Colon (tissue), 2 donors: ENCODE results near the gene NAP1L4.

Experiments
- FAIRE-seq: peaks from 2 replicates; lab custom pipeline; 2012; peaks lifted over from hg19 to GRCh38; lab: Jason Lieb, UNC
- donor health status: control.
- donor health status: control.

Gene NAP1L4

DNA sequence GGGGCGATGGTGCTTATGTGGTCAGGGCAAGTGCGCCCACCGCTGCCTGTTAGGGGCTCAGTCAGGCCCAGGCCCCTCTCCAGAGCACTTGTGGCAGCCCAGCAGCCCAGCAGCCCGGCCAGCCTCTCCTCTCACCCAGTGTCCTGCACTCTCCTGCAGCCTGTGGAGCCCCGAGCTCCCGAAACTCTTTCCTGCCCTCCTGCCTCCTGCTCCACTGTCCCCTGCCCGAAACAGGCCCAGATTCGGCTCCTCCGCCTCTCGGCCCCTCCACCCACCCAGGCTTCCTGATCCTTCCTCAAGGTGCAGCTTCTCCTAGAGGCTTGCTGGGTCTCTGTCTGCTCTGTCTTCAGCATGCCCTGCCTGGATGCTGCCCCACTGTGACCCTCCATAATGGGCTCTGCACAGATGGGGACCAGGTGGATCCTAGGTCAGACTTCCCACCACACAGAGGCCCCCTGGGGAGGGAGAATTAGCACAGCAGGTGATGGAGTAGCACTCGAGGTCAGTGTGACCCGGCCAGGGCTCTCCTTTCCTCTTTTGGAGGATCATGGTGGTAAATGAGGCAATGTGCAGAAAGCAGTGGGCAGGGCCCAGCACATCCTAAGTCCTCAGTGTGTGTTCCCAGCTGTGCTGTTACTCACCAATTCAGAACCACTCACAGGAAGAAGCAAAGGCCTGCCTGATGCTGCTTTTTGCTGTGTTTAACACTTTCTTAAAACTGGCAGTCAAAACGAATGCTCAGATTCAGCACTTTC, 18.6 kb upstream of the NAP1L4 start:
- no peak for FAIRE-seq

DNA sequence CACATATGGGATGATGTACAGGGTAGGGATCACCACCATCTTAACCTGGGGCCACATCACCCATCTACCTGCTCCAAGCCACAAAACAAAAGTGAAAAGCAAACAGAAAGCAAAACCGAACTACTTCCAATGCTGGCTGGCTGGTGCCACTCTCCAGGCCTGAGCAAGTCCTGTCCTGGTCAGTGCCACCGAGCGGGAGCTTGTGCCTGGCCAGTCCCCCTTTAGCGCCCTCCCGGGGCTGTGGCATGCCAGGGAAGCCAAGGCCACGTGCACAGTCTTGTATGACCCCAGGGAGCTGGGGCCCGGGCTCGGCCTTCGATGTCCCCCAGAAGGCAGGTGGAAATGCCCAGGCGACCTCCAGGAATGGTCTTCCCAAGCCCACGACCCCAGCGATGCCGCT, 17.9 kb upstream of the NAP1L4 start:
- no peak for FAIRE-seq

DNA sequence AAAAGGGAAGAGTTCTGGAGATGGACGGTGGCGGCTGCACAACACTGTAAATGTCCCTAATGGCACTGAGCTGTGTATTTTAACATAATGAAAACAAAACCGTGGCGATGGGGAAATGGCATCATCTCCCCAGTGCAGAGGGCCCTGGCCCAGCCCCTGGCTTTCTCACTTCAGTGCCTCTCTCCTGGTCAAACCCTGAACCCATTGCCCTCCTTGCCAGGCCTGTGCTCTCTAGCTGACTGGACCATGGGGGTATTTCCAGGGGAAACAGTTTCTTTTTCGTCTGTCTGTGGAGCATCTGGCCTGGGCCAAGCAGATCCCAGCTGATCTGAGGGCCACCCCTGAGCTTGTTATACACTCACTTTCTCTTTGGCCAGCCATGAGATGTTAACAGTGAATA, 17.4 kb upstream of the NAP1L4 start:
- FAIRE-seq, result no peak

DNA sequence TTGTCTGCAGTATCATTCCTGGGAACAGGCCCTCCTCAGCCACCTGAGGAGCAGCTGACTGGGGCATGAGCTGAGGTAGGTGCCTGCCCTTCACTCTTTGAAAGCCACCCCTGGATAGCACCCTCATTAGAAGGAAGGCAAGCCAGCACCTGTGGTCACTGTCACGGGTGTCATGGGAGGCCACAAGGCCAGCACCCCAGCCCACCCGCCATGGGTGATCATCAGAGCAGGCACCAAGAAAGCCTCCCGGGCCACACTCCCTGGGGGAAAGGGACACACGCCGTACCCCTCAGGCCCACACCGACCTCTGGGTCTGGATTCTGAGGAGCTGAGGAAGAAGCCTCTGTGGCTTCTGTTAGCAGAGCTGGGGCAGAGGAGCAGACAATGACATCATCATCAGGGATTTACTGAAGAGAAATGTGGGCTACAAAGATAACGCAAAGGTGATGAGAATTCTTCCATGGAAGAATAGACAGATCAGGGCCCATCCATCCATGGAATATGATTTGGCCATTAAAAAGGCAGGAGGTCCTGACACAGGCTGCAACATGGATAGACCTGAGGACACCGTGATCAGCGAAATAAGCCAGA, 16.7 kb upstream of the NAP1L4 start:
- FAIRE-seq, result no peak

DNA sequence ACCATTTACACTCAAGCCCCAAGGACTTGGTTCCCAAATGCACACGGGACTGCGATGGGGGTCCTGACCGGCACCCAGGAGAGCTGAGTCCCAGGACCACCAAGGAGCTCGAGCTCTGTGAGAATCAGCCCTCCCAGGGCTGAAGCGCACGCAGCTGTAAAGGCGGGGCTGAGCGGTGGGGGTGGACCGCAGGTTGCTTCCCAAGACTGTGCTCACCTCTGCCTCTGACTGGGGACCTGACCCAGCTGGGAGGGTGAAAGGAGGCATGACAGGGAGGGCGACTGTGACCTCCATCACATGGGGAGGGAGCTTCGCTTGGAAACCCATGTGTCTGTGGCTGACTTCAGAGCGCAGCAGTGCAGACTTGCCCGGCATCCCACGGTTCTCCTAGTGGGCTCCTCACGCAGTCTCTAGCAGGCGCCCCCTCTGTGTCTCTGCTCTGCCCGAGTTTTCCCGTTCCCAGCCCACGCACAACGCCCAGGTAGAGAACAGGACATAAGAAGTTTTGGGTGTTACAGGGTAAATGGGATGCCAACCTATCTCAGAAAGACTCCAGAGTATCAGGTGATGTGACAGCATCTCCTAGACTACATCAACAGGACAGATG, 15.4 kb upstream of the NAP1L4 start:
- no peak for FAIRE-seq

DNA sequence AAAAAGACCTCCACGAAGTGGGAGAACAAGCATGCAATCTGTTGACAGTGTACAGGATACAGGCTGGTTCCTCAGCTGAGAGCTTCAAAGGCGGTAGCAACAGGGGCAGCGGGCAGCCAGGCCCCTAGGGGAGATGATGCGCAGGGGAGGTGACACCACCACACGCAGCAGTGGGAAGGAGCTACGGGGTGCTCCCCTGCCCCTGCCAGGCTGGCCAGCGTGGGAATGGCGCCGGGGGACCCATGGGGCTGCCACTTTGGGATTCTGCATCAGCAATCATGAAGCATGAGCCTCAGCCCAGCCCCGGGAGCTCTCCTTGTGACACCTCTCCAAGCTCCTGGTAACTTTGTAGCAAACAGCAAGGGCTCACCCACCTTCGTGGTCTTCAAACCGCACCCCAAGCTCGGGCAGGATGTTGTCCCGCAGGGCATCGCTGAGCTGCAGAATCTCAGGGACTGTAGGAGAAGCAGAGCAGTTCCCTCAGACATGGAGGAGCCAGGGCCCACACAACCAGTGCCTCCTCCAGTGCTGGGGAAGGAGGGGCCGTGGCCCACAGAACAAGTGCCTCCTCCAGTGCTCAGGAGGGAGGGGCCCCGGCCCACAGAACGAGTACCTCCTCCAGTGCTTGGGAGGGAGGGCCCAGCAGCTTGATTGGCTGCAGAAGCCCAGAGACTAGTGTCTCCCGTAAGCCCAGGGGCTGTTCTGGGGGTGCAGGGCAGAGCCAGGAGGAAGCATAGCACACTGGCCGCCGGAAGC, 14.6 kb upstream of the NAP1L4 start:
- FAIRE-seq, result no peak

DNA sequence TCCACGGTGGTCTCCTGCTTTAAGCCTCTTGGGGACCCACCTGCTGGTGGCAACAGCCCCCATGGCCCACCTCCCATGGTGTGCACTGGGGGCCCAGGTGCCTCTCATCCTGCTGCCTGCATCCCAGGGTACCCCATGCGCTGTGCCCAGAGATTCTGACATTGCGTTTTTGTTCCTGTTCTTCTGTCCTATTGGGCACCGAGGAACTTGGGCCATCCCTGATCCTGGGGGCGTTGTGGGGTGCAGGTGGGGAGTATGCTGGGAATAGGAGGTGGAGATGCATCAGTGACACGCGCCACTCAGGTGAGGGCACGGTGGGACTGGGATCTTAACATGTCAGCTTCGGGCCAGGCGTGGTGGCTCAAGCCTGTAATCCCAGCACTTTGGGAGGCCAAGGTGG, 12.4 kb upstream of the NAP1L4 start:
- FAIRE-seq, result no peak

DNA sequence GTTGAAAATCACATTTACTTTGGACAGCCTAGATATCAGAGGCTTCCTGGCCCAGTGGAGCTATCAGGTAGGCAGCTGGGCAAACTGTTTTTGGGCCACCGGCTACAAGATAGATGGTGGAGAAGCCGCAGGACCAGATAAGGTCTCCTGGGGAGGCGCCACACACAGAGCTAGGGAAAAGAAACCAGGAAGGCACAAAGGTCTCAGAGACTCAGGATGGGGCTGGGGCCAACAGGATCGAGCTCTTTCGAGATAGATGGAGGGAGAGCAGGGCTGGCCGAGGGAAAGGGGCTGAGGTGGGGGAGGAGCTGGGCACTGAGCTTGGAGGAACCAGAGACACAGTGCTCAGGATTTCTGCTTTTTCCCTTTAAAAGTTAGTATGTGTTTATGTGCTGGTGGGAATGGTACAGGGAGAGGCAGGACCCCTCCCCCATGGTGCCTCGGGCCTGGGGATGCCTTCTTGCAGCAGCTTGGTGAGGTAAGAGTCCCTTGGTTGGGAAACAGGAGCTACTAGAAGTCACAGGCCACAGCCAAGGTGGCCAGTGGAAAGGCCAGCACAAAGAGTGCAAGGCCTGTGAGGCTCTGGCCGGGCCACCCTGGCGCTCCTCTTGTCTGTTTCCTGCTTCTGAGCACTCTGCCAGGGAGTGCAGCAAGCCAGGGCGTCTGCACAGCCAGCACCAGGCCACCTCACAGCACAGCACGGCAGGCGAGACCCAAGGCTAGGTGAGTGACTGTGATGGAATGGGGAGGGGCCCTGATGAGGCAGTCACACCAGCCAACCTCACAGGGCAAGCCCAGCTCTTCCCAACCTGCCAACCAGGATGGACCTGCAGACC, 11.5 kb upstream of the NAP1L4 start:
- no peak for FAIRE-seq

DNA sequence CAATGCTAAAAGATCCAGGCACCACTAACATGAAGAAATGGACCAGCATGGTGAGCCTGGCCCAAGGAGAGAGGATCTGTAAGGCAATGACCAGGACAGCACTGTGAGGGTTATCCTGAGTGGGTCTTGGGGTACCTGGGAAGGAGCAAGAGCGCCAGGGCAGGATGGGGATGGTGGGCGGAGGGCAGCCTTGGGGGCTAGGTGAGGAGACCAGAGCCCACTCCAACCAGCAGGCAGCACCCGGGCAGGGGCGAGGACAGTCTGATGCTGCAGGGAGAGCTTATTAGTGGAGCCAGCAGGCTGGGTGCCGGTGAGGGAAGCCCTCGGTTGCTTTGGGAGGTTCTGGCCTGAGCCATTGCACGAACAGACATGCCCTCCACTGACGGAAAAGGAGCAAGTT, 10.7 kb upstream of the NAP1L4 start:
- FAIRE-seq, result no peak

DNA sequence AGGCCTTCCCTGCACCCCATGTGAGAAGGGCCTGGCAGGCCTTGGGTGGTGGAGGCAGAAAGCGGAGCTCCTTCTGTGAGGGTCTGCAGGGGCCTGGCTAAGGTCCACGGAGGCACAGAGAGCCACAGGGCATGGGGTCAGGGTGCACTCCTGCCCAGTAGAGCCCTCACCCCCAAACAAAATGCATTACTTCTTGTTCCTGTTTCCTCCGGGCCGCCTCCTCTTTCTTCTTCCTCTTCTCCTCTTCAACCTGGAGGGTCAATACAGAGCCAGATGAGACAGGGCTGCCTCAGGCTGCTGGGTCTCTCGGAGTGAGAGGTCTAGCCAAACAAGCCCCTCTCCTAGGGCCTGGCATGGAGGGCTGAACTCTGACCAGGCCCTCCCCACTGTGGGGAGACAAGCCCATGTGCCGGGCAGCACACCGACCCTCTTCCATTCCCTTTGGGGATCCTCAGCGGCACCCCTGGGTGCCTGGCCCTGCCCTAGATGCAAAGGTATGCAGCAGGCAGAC, 10.3 kb upstream of the NAP1L4 start:
- FAIRE-seq, result no peak

DNA sequence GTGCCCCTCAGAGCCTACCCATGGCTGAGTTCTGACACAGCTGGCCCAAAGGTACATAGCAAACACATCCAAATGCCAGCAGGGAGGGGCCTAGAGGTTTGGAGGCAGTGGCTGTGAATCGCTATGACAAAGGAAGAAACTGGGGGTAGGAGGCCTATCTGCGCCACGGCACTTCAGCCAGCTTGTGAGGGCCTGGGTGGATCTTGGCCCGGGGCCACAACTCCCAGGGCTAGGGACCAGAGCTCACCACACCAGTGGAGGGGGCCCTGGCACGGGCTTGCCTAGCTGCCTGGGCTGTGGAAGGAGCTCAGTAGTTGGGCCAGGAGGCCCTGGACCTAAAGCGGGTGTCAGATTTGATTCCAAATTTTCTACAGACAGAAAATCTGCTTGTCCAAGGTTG, 9.4 kb upstream of the NAP1L4 start:
- no peak for FAIRE-seq

DNA sequence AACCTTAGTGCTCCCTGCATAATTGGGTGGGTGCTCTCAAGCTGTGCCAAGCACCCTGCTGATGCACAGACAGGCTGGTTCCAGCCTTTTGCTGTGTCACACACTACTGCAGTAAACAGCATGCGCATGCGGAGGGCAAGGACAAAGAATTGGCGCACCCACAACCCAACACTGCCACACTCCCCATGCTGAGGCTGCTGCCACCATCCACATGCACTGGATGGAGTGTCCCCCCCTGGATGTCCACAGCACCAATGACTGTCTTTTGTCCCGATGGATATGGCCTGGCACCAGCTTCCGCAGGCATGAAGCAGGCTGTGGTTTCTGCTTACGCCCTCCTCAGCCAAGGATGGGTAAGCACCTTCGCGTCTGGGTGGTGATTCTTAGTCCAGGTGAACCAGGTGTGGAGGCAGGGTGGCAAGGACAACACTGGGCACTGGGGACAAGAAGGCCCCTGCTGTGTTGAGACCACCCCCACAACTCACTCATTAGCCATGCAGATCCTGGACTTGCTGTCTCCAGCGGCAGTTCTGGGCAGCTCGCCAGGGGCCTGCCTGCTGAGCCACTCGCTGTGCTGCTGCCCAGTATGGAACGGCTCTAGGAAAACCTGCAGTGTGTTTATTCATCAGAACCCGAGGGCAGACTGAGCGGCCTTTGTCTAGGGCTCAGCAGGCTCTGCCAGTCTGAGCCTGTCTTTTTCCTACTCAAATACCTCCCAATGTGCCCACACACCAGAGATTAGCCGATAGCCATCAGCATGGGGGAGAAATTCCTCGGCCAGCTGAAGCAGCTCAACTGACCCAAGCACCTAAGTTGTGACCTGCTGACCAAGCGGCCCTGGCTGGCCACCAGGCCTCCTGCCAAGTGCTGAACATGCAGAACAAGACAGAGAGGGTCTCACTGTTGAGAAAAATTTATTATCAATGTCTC, 8.2 kb upstream of the NAP1L4 start:
- FAIRE-seq, result no peak

DNA sequence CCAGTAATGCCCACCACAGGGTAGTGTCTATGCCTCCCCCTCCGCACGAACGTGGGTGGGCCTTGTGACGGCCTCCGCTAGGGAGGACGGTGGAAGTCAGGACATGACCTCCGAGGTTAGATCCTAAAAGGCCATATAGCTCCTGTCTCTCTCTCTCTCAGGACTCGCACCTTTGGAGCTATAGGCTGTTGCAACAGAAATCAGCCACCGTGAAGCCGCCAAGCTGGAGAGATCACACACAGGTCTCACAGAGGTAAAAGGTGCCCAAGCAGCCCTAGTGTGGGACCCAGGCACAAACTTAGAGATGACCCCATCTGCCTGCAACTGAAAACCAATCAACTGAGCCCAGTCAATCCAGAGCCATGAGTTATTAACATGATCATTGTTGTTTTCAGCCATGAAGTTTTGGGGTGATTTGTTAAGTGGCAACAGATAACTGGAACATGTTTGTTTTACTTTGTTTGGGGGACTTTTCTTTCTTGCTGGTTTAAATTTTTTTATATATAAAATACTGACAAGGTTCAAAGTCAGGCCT, 7.4 kb upstream of the NAP1L4 start:
- FAIRE-seq, result no peak

DNA sequence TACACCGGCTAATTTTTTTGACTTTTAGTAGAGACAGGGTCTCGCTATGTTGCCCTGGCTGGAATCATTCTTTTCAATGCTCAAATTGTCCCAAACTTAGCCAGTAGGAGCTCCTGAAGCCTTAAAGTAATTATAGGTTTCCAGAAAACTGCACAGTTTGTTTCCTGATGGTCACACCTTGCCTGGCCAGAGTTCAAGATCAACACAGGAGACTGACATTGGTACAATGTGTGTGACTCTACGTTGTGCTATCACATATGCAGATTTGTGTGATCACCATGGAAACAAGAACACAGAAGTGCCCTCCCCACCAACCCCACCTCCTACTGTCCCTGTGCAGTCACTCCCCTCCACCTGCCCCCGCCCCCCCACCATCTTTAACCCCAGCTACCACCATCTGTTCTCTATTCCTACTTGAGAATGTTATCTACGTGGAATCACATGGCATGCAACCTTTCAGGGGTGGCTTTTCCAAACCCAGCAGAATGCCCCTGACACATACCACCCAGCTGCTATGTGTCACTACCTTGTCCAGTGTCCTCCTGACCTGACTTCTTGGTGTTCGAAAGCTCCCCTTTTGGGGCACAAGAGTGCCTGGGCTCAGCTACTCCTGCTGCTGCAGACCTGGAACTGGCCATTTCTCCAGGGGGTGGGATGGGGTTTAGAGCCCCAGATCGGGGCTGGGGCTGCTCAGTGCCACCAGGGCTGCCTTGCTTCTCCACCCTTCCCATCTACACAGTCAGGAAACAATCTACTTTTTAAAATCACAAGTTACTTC, 6.1 kb upstream of the NAP1L4 start:
- no peak for FAIRE-seq

DNA sequence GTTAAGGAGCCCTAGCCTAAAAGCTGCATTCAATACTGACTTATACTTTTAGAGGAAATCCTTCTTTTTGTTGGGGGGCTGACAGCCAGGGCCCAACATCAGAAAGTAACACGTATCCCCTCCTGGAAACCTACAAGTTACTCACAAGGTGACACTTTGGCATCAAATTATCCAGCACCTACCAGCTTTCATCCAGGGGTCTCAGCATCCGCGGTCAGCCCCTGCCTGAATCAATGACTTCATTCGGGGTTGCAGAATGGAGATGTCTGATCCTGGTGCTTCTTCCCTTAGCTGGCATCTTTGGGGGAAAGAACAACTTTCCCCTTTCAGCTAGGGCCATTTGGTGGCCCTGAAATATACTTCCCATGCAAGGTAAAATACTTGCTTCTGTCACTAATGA, 5.3 kb upstream of the NAP1L4 start:
- no peak for FAIRE-seq

DNA sequence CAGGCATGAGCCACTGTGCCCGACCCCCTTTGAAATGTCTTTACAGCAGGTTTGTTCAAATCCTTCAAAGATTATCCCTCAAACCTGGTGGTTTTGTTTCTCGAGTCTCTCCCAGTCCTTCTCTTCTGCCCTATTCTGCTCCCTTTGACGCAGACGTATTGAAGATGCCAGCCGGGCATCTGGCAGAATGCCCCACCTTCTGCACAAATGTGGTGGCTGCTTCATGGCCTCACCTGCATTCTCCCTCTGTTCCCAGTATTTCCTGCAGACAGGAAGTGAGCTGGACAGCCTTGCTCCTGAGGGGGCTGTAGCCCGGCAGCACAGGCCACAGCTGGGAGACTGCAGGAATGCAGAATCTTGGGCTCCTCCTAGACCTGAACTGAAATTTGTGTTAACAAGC, 4.8 kb upstream of the NAP1L4 start:
- no peak for FAIRE-seq

DNA sequence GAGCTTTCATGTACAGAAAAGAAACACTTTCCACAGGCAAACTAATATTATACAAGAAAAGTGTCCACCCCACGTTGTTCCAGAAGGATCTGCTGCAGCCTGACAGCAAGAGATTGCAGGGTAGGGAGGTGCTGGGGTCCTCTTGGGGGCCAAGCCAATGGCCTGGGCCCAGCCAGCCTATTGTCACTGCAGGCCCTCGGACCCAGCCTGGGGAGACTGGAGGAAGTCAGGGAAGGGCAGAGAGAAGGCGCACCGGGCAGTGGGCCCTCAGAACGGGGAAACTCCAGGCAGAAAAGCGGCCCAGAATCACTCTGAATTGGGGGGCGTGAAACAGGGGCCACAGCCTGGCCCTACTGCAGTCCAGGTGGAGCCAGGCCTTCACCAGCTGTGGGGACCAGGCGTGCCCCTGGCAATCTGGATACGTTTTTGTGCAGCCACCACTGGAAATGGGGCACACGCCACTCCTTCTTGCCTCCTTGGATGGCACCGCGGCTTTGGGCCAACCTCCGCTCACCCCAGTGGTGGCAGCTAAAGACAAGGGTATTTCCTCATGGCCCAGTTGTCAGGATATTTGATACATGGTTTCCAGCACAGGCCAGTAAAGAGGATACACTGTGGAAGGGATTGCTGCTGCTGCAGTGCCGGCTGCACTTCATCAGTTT, 3.9 kb upstream of the NAP1L4 start:
- no peak for FAIRE-seq

DNA sequence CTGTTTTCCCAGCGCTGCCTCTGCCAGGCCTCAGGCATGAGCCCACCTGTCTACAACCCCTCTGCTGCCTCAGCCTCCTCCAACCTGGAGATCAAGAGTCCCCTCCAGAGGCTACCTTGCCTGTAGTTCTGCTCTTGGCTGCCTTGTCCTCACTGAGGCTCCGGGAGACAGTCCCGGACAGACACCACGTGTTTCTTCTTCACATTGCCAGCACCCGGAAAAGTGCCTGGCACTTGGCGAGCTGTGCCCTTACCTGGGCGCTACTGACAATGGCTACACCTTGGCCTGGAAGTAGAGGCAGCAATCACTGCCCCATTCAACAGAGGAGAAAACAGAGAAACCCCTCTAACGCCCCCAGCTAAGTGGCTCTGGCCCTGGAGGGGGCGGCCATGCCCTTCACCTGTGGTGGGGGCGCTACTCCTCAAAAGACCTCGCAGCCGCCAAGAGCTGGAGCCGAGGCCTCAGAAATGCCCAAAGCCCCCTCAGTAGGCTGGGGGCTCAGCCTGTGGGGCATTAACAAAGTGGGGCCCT, 3.0 kb upstream of the NAP1L4 start:
- no peak for FAIRE-seq

DNA sequence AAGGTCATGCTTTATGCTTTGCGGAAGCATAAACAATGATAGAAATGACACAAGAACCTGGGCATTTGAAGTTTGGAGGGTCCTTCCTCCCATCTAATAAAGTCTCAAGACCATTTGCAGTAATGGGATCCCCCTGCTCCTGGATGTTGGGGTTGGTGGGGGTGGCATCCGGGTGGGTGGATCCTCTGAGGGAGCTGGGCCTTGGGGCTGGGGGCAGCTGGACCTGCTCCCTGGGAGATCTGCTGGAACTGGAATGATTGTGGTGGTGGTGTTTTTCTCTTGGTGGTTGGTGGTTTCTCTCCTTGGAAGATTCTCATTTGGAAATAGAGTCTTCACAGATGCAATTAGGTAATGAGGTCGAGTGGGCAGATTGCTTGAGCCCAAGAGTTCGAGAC, 2.2 kb upstream of the NAP1L4 start:
- FAIRE-seq, result no peak
